K562 (cell line): Measurements from ENCODE around the gene KIF14.

Experiments
- NFYB ChIP-seq: IDR thresholded peaks from 2 replicates; pipeline ENCODE4 v1.6.1; 2011; ENCODE audit warnings: mild to moderate bottlenecking, moderate library complexity; ENCODE audit not compliant: insufficient read length; ENCODE audit errors: extremely low read depth
- ZNF232 ChIP-seq: sonication (generic); formaldehyde crosslinking; IDR thresholded peaks from 2 replicates; pipeline ENCODE4 v1.8.0; 2022; ENCODE audit warnings: mild to moderate bottlenecking, missing genetic modification reagents

- no peak for TF ChIP-seq ZNF232
- no peak for TF ChIP-seq NFYB
Measured at GRCh38 chr1:200631375-200631774, 10.8 kb upstream of the KIF14 start.
